Breast epithelium (tissue), 3 donors: ENCODE measurements around the gene JMJD1C.

Experiments
- POLR2AphosphoS5 ChIP-seq, 3 donors: sonication (generic); formaldehyde crosslinking; IDR thresholded peaks; one replicate each; pipeline ENCODE4 v1.6.1; 2017; ENCODE audit warnings: antibody characterized with exemption in 3 of 3
- TF ChIP-seq, protein P1 (sequence below), 3 donors: fragments of 450-650 bp; IDR thresholded peaks; one replicate each; pipeline ENCODE4 v1.5.1; 2016 to 2017; ENCODE audit warnings: antibody characterized with exemption in 3 of 3, mild to moderate bottlenecking in 3 of 3, moderate library complexity in 3 of 3

DNA sequence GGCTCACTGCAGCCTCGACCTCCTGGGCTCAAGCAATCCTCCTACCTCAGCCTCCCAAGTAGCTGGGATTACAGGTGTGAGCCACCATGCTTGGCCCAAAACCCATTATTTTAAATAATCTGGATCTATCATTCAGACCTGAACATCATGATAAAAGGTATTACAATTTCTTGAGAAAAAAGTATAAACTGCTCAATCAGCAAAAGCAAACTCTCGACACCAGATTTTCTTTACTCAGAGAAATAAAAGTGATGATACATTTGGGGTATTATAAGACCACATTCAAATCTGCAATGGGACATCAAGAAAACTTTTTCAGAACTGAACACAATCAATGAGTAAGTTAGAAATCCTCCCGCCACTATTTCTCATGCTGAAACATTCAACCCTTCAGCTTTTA, 41.2 kb downstream of the JMJD1C start:
- TF ChIP-seq, protein P1, sequence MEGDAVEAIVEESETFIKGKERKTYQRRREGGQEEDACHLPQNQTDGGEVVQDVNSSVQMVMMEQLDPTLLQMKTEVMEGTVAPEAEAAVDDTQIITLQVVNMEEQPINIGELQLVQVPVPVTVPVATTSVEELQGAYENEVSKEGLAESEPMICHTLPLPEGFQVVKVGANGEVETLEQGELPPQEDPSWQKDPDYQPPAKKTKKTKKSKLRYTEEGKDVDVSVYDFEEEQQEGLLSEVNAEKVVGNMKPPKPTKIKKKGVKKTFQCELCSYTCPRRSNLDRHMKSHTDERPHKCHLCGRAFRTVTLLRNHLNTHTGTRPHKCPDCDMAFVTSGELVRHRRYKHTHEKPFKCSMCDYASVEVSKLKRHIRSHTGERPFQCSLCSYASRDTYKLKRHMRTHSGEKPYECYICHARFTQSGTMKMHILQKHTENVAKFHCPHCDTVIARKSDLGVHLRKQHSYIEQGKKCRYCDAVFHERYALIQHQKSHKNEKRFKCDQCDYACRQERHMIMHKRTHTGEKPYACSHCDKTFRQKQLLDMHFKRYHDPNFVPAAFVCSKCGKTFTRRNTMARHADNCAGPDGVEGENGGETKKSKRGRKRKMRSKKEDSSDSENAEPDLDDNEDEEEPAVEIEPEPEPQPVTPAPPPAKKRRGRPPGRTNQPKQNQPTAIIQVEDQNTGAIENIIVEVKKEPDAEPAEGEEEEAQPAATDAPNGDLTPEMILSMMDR (IDR thresholded peaks at IDR 0.05): no peak
- TF ChIP-seq POLR2AphosphoS5 (IDR thresholded peaks at IDR 0.05): no peak
